Duodenal mucosa (tissue), 2 donors: ENCODE measurements around the gene CCNC.

Experiments
- H3K27ac ChIP-seq: one replicate; pipeline ENCODE4 v1.7.0; 2013; ENCODE audit warnings: low read depth, low read length
- H3K27me3 ChIP-seq, 2 donors: one replicate each; pipeline ENCODE4 v1.7.0; 2013; ENCODE audit warnings: low read length in 2 of 2, control low read depth in 1 of 2; ENCODE audit not compliant: insufficient read depth in 2 of 2, control insufficient read depth in 1 of 2
- H3K36me3 ChIP-seq, 2 donors: one replicate each; pipeline ENCODE4 v1.7.0; 2013; ENCODE audit warnings: low read length in 2 of 2, control low read depth in 1 of 2; ENCODE audit not compliant: insufficient read depth in 2 of 2, control insufficient read depth in 1 of 2
- H3K4me1 ChIP-seq, 2 donors: one replicate each; pipeline ENCODE4 v1.7.0; 2013; ENCODE audit warnings: low read length in 2 of 2, control low read depth in 1 of 2; ENCODE audit not compliant: insufficient read depth in 2 of 2, control insufficient read depth in 1 of 2
- H3K4me3 ChIP-seq, 2 donors: one replicate each; pipeline ENCODE4 v1.7.0; 2013; ENCODE audit warnings: low read length in 2 of 2, low read depth in 1 of 2
- H3K9ac ChIP-seq, 2 donors: one replicate each; pipeline ENCODE4 v1.7.0; 2013; ENCODE audit warnings: low read length in 2 of 2, low read depth in 1 of 2
- H3K9me3 ChIP-seq, 2 donors: one replicate each; pipeline ENCODE4 v1.7.0; 2013; ENCODE audit warnings: low read length in 2 of 2, control low read depth in 1 of 2; ENCODE audit not compliant: control insufficient read depth in 1 of 2

The CCNC gene

DNA sequence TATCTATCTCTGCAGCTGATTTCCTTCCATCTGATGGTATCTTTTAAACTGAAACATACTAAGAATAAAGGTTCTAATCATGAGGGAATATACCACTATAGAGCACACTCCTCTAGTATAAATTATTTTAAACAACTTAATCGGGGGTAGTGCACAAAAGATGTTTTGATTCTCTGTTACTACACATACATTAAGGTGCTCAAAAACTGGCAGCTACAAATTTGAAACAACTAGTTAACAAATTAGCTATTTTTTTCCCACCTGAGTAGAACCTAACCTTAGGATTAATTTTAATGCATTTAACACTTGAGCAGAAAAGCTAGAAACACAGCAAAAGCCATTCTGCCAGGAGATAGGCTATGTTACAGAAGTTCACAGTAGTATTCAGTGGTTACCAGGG, 23.0 kb downstream of the CCNC start:
- Histone ChIP-seq H3K27me3 (no peaks in the 10 kb centered on the region), H3K9ac (no peak overlapping the region), H3K27ac (no peak overlapping the region), H3K4me3 (no peak overlapping the region), H3K9me3 (no peaks in the 10 kb centered on the region), H3K4me1 (no peaks in the 10 kb centered on the region), H3K36me3 (peaks cover 25 to 62% of the 10 kb centered on the region in 2 donors)

DNA sequence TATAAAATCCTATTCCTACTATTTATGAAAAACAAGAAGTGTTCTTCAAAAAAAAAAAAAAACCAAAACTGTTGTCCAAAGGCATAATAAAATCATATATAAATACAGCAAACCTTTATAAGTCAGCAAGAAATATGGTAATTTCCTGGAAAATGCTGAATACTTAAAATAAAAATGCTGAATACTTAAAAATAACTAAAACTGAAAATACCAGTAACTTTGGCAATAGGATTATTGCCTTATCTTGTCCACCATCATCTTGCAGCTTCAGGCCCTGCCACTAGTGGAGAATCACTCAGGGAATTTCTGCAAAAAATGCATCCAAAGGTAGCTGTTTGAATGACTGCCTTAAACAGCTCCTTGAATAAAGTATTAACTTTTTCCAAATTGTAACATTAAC, 24.5 kb downstream of the CCNC start:
- H3K36me3 ChIP-seq = peaks cover 17 to 57% of the 10 kb centered on the region in 2 donors
- H3K27ac ChIP-seq = no peak overlapping the region
- no peaks in the 10 kb centered on the region for H3K9me3 ChIP-seq
- no peaks in the 10 kb centered on the region for H3K27me3 ChIP-seq
- H3K9ac ChIP-seq = no peak overlapping the region
- no peaks in the 10 kb centered on the region for H3K4me1 ChIP-seq
- H3K4me3 ChIP-seq = no peak overlapping the region

DNA sequence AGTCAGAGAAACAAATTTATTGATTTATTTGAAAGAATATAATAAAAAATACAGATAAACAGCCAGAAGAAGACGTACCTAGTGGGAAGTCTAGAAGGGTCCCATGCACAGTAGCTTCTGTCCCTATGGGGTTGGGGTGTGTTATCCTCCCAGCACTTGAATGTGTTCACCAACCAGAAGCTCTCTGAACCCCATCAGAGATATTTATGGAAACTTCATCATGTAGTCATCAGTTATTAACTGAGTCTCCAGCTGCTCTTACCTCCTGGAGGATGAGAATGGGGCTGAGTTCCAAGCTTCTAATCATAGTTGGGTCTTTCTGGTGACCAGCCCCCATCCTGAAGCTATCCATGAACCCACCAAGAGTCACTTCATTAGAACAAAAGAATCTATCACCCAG, 37.8 kb downstream of the CCNC start:
- H3K27me3 ChIP-seq = no peaks in the 10 kb centered on the region
- H3K36me3 ChIP-seq = peaks cover 0 to 41% of the 10 kb centered on the region in 2 donors
- H3K4me3 ChIP-seq = no peak overlapping the region
- H3K27ac ChIP-seq = no peak overlapping the region
- no peaks in the 10 kb centered on the region for H3K4me1 ChIP-seq
- H3K9me3 ChIP-seq = no peaks in the 10 kb centered on the region
- no peak overlapping the region for H3K9ac ChIP-seq

DNA sequence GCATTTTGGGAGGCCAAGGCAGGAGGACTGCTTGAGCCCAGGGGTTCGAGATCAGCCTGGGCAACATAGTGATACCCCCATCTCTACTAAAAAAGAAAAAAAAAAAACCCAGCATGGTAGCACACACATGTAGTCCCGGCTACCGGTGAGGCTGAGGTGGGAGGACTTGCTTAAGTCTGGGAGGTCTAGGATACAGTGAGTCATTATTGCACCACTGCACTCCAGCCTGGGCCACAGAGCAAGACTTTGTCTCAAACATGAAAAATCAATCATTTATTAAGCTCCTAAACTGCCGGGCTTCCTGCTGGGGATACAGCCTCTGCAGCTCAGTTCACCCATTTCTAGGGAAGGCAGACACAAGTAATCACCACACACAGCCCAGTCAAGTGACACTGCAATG, 45.9 kb downstream of the CCNC start:
- H3K27me3 ChIP-seq = no peaks in the 10 kb centered on the region
- H3K9ac ChIP-seq = no peak overlapping the region
- no peaks in the 10 kb centered on the region for H3K4me1 ChIP-seq
- no peaks in the 10 kb centered on the region for H3K36me3 ChIP-seq
- H3K4me3 ChIP-seq = no peak overlapping the region
- H3K9me3 ChIP-seq = no peaks in the 10 kb centered on the region
- no peak overlapping the region for H3K27ac ChIP-seq

DNA sequence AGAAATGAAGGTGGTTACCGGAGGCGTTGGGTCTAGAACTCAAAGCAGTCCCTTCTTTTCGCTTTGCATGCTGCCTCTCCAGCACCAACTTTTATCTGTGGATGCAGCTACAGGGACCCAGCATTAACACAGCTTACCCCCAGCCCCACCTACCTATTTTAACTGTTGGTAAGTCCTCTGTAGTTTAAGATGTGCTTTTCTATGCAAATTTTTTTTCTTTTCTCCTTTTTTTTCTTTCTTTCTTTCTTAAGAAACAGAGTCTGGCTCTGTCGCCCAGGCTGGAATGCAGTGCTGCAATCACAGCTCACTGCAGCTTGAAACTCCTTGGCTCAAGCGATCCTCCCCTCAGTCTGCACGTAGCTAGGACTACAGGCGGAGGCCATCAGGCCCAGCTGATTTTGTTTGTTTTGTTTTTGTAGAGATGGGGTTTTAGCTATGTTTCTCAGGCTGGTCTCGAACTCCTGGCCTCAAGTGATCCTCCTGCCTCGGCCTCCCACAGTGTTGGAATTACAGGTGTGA, 46.8 kb downstream of the CCNC start:
- H3K9me3 ChIP-seq = no peaks in the 10 kb centered on the region
- no peaks in the 10 kb centered on the region for H3K36me3 ChIP-seq
- H3K9ac ChIP-seq = peak overlapping the region; percentile 95 to 96
- H3K4me3 ChIP-seq = peak overlapping the region; percentile 99 to 100
- H3K27me3 ChIP-seq = no peaks in the 10 kb centered on the region
- no peaks in the 10 kb centered on the region for H3K4me1 ChIP-seq
- H3K27ac ChIP-seq = peak overlapping the region; percentile 15

GRCh38 chr6:99520855-99521632, 47.4 kb downstream of the CCNC start:
- Histone ChIP-seq H3K27ac (peak overlapping the region; percentile 86), H3K9ac (peak overlapping the region; percentile 95 to 96), H3K4me3 (peak overlapping the region; percentile 99 to 100), H3K36me3 (no peaks in the 10 kb centered on the region), H3K9me3 (no peaks in the 10 kb centered on the region), H3K4me1 (no peaks in the 10 kb centered on the region), H3K27me3 (no peaks in the 10 kb centered on the region)

- Histone ChIP-seq H3K27ac (no peak overlapping the region), H3K27me3 (no peaks in the 10 kb centered on the region), H3K36me3 (no peaks in the 10 kb centered on the region), H3K4me1 (peaks cover 2% of the 10 kb centered on the region in 2 donors), H3K4me3 (no peak overlapping the region), H3K9ac (no peak overlapping the region), H3K9me3 (no peaks in the 10 kb centered on the region)
Measured at GRCh38 chr6:99519446-99519845, 49.0 kb downstream of the CCNC start.

GRCh38 chr6:99514089-99514488, 54.4 kb downstream of the CCNC start:
- Histone ChIP-seq H3K9me3 (no peaks in the 10 kb centered on the region), H3K9ac (peak overlapping the region; percentile 79 to 87), H3K27me3 (no peaks in the 10 kb centered on the region), H3K4me1 (peaks cover 16 to 18% of the 10 kb centered on the region in 2 donors), H3K27ac (no peak overlapping the region), H3K4me3 (peak overlapping the region; percentile 83 to 89), H3K36me3 (peaks cover 0 to 4% of the 10 kb centered on the region in 2 donors)

DNA sequence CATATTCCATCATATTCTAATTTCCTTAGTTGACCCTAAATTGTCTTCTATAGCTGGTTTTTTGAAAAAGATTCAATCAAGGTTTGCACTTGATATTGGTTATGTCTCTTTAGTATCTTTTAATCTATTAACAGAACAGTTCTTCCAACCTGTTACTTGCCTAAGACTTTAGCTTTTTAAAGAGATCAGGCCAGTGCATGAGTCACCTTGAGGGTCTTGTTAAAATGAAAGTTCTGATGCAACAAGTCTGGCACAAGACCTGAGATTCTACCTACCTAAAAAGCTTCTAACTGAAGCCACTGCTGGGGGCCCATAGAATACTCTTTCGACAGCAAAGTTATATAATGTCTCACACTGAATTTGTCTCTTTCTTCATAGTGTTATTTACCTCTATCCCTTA, 56.4 kb downstream of the CCNC start:
- Histone ChIP-seq H3K9ac (no peak overlapping the region), H3K4me3 (peak overlapping the region in 1 of 2 donors; percentile 12), H3K9me3 (no peaks in the 10 kb centered on the region), H3K36me3 (peaks cover 3 to 12% of the 10 kb centered on the region in 2 donors), H3K27ac (no peak overlapping the region), H3K27me3 (no peaks in the 10 kb centered on the region), H3K4me1 (peaks cover 16 to 18% of the 10 kb centered on the region in 2 donors)

GRCh38 chr6:99507648-99508047, 60.8 kb downstream of the CCNC start:
- H3K4me1 ChIP-seq = peaks cover 0 to under 1% of the 10 kb centered on the region in 2 donors
- H3K36me3 ChIP-seq = peaks cover 3 to 26% of the 10 kb centered on the region in 2 donors
- H3K9me3 ChIP-seq = no peaks in the 10 kb centered on the region
- H3K4me3 ChIP-seq = no peak overlapping the region
- no peaks in the 10 kb centered on the region for H3K27me3 ChIP-seq
- H3K27ac ChIP-seq = no peak overlapping the region
- no peak overlapping the region for H3K9ac ChIP-seq
